IPS-20b (cell line): ENCODE results near the gene CCDC174.

Experiments used
- H3K27ac ChIP-seq: one replicate; pipeline ENCODE4 v1.5.1; 2013; ENCODE audit warnings: low read length
- H3K27me3 ChIP-seq: 2 replicates; pipeline ENCODE4 v1.6.1; 2013; ENCODE audit warnings: mild to moderate bottlenecking, low read length, inconsistent platforms; ENCODE audit not compliant: insufficient read depth
- H3K36me3 ChIP-seq: 2 replicates; pipeline ENCODE4 v1.6.1; 2013; ENCODE audit warnings: low read depth, mild to moderate bottlenecking, inconsistent platforms, low read length, moderate library complexity; ENCODE audit not compliant: insufficient read depth
- H3K4me1 ChIP-seq: 2 replicates; pipeline ENCODE4 v1.6.1; 2013; ENCODE audit warnings: mild to moderate bottlenecking, control low read depth, inconsistent platforms, low read length, moderate library complexity; ENCODE audit not compliant: insufficient read depth
- H3K4me3 ChIP-seq: 2 replicates; pipeline ENCODE4 v1.5.1; 2013; ENCODE audit warnings: mild to moderate bottlenecking, low read length, inconsistent platforms
- H3K9ac ChIP-seq: 2 replicates; pipeline ENCODE4 v1.6.1; 2013; ENCODE audit warnings: low read depth, mild to moderate bottlenecking, inconsistent platforms, low read length, moderate library complexity
- H3K9me3 ChIP-seq: 2 replicates; pipeline ENCODE4 v1.6.1; 2013; ENCODE audit warnings: mild to moderate bottlenecking, low read depth, low read length, inconsistent platforms; ENCODE audit not compliant: insufficient read depth

CCDC174 gene

GRCh38 chr3:14630404-14631100 is 21.0 kb upstream of the CCDC174 start:
- Histone ChIP-seq H3K27ac (no peak overlapping the region), H3K9ac (no peak overlapping the region), H3K9me3 (no peaks in the 10 kb centered on the region), H3K4me3 (no peak overlapping the region), H3K4me1 (peaks cover under 1% of the 10 kb centered on the region; the same call in 1 of the 2 replicates), H3K36me3 (no peaks in the 10 kb centered on the region), H3K27me3 (peaks cover 1% of the 10 kb centered on the region; the same call in 1 of the 2 replicates)

DNA sequence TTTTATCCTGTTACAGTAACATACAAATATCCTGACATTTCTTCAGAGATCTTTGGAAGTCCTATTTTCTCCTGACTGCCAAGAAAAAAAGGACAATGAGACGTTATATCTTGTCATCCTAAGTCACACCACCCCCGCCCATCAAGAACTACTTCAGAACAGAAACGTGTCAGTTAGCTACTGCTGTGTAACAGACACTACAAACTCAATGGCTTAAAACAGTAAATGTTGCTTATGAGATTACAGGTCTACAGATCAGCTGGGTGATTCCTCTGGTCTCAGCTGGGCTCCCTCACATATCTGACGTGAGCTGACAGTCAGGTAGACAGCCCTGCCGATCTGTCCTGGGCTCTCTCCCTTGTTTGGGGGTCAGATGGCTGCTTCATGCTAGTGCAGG is 20.5 kb upstream of the CCDC174 start:
- Histone ChIP-seq H3K9me3 (no peaks in the 10 kb centered on the region), H3K27ac (no peak overlapping the region), H3K36me3 (no peaks in the 10 kb centered on the region), H3K4me1 (no peaks in the 10 kb centered on the region), H3K4me3 (no peak overlapping the region), H3K27me3 (peaks cover 7% of the 10 kb centered on the region), H3K9ac (no peak overlapping the region)

DNA sequence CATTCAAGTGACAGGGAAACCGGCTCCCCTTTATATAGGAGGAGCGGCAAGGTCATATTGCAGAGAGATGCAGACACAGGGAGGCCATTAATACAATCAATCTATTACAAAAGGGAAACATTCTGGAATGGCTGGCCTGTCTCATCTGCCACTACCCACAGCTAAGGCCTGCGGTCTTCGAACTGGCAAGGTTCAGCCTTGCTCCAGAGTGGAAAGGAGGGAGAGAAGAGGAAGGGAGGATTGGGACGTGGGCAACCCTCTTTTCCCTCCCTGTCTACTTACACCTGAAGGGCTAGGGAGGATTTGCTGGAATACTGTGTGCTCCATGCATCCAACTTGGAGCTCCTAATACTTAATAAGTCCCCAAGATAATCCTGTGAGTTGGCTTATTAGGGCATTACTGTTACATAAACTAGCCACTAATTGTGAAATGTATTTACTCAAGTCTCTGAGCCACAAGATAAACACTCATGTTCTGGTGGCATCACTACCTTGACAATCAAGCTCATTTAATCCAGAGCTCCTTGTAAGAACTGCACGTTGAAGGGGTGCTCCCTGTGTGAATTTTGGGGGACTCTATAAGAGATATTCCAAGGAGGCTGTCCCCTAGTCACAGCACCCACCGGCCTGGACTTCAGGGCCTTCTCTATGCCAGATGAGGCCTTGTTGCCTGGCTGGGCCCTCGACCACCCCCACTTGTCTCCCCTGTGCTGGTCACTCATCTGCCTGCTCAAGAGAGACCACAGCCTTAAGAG is 19.7 kb upstream of the CCDC174 start:
- Histone ChIP-seq H3K9me3 (no peaks in the 10 kb centered on the region), H3K27ac (no peak overlapping the region), H3K27me3 (peaks cover 13% of the 10 kb centered on the region), H3K4me1 (no peaks in the 10 kb centered on the region), H3K9ac (no peak overlapping the region), H3K36me3 (no peaks in the 10 kb centered on the region), H3K4me3 (no peak overlapping the region)

DNA sequence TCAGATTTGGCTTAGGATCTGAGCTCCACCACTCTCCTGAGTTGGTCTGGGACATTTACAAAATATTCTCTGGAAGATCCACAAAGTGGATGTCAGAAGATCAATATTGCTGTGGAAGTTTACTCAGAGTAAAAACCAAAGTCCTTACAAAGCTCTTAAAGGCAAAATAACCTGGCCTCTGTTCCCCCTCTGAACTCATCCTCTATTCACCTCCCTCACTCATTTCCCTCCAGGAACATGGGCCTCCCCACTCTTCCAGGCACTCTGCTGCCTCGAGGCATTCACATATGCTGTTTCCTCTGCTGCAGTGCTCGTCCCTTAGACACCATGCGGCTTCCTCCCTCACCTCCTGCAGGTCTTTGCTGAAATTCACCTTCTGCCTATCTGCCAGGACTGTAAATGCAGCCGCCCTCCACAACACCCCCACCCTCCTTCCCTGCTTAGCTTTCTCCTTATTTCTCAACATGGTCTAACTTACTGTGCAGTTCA is 19.1 kb upstream of the CCDC174 start:
- H3K27me3 ChIP-seq: peaks cover 13% of the 10 kb centered on the region
- no peak overlapping the region for H3K9ac ChIP-seq
- H3K9me3 ChIP-seq: no peaks in the 10 kb centered on the region
- H3K27ac ChIP-seq: no peak overlapping the region
- H3K36me3 ChIP-seq: no peaks in the 10 kb centered on the region
- H3K4me1 ChIP-seq: no peaks in the 10 kb centered on the region
- no peak overlapping the region for H3K4me3 ChIP-seq

GRCh38 chr3:14633417-14633816 is 18.1 kb upstream of the CCDC174 start:
- H3K4me3 ChIP-seq: no peak overlapping the region
- no peaks in the 10 kb centered on the region for H3K4me1 ChIP-seq
- no peak overlapping the region for H3K9ac ChIP-seq
- H3K27ac ChIP-seq: no peak overlapping the region
- H3K9me3 ChIP-seq: no peaks in the 10 kb centered on the region
- H3K27me3 ChIP-seq: peaks cover 13% of the 10 kb centered on the region
- no peaks in the 10 kb centered on the region for H3K36me3 ChIP-seq

- H3K27ac ChIP-seq: no peak overlapping the region
- H3K9me3 ChIP-seq: no peaks in the 10 kb centered on the region
- no peaks in the 10 kb centered on the region for H3K4me1 ChIP-seq
- no peaks in the 10 kb centered on the region for H3K36me3 ChIP-seq
- H3K9ac ChIP-seq: no peak overlapping the region
- H3K4me3 ChIP-seq: no peak overlapping the region
- peaks cover 13% of the 10 kb centered on the region for H3K27me3 ChIP-seq
Measured at GRCh38 chr3:14633819-14634424, 17.6 kb upstream of the CCDC174 start.

GRCh38 chr3:14634763-14635400 is 16.7 kb upstream of the CCDC174 start:
- H3K9ac ChIP-seq: no peak overlapping the region
- H3K9me3 ChIP-seq: no peaks in the 10 kb centered on the region
- H3K27me3 ChIP-seq: peaks cover 13% of the 10 kb centered on the region

DNA sequence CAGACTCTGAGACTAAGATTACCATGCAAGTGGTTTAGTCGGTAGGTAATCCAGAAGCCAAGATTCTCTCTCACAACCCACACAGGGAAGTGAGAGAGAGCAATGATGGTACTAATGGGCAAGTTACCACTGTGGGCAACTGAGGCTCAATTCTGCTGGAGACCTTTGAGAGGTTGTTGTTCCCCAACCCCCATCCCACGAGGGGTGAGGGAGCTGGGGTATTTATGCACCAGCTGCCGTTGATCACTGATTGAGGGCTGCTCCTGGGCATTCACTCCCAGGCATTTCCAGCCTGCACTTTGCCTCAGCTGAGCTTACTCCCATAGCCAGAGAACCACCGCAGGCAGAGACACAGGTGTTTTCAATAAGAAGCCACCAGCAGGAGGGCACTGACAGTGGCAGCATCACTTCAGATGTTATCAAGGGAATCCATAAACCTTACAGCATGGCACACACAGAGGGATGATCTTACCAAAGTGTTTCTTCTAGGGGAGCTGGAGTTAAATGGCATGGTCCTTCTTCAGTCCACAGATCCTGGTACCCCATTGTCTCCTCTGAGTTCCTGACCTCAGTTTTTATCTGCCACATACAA is 15.0 kb upstream of the CCDC174 start:
- no peaks in the 10 kb centered on the region for H3K4me1 ChIP-seq
- no peak overlapping the region for H3K9ac ChIP-seq
- no peaks in the 10 kb centered on the region for H3K9me3 ChIP-seq
- H3K4me3 ChIP-seq: no peak overlapping the region
- peaks cover 13% of the 10 kb centered on the region for H3K27me3 ChIP-seq
- no peaks in the 10 kb centered on the region for H3K36me3 ChIP-seq
- no peak overlapping the region for H3K27ac ChIP-seq

More at GRCh38 chr3:14634763-14635400, 16.7 kb upstream of the CCDC174 start:
- no peak overlapping the region for H3K27ac ChIP-seq
- H3K36me3 ChIP-seq: no peaks in the 10 kb centered on the region
- H3K4me3 ChIP-seq: no peak overlapping the region
- H3K4me1 ChIP-seq: no peaks in the 10 kb centered on the region

- no peak overlapping the region for H3K27ac ChIP-seq
- peaks cover 22% of the 10 kb centered on the region for H3K27me3 ChIP-seq
- H3K9me3 ChIP-seq: no peaks in the 10 kb centered on the region
- no peaks in the 10 kb centered on the region for H3K4me1 ChIP-seq
- no peaks in the 10 kb centered on the region for H3K36me3 ChIP-seq
- H3K4me3 ChIP-seq: no peak overlapping the region
- no peak overlapping the region for H3K9ac ChIP-seq
Measured at GRCh38 chr3:14640157-14640562, 11.4 kb upstream of the CCDC174 start.

DNA sequence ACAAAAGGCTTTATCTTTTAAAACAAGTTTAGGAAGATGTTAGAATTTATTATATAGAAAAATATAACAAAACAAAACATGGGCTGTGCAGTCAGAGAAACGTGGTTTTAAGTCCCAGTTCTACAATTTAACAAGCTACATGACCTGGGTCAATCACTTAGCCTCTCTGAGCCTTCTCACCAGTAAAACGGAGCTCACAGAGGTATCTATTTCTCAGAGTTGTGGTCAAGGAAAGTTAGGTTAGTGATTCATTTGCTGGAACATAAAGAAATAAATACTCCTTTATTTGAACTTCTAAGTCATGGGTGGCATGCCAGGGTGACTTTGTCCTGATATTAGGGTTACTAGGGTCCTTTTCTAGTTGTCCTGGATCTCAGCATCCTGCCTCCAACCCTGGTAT is 10.8 kb upstream of the CCDC174 start:
- no peaks in the 10 kb centered on the region for H3K9me3 ChIP-seq
- no peaks in the 10 kb centered on the region for H3K36me3 ChIP-seq
- no peak overlapping the region for H3K4me3 ChIP-seq
- no peak overlapping the region for H3K9ac ChIP-seq
- H3K27ac ChIP-seq: no peak overlapping the region
- H3K27me3 ChIP-seq: peaks cover 18% of the 10 kb centered on the region
- H3K4me1 ChIP-seq: no peaks in the 10 kb centered on the region

DNA sequence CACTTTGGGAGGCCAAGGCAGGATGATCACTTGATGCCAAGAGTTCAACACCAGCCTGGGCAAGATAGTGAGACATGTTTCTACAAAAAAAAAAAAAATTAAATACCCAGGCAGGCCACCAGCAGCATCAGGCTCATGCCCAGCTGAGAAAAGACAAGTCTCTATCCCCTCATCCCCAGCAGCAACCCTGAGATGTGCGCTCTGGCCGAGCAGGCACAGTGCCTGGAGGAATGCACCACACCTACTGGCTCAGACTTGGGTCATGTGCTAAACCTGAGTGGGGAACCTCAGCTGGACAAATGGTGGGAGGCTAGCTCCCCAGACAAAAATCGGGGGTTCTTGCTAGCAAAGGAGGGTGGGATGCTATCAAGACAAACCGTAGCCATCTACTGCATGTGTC is 10.2 kb upstream of the CCDC174 start:
- no peak overlapping the region for H3K27ac ChIP-seq
- H3K27me3 ChIP-seq: peaks cover 12% of the 10 kb centered on the region
- H3K9ac ChIP-seq: no peak overlapping the region
- H3K36me3 ChIP-seq: no peaks in the 10 kb centered on the region
- no peaks in the 10 kb centered on the region for H3K9me3 ChIP-seq
- no peaks in the 10 kb centered on the region for H3K4me1 ChIP-seq
- H3K4me3 ChIP-seq: no peak overlapping the region
